Keratinocyte (primary cell): ENCODE data around the gene RPS8. TPM values are rescaled to one million over a fixed set of nuclear protein-coding genes. Genes with fewer than 3 reads are reported as not detected.

Experiments
- DNase-seq: peaks from one replicate; pipeline ENCODE4 v3.0.0-alpha.2; 2011; ENCODE audit warnings: low read depth, missing footprints, low spot score
- FAIRE-seq: peaks from 2 replicates; lab custom pipeline; 2011; peaks lifted over from hg19 to GRCh38; lab: Jason Lieb, UNC
- H2AFZ ChIP-seq: 2 replicates; pipeline ENCODE4 v1.6.0; 2012; ENCODE audit warnings: low read length, control low read depth, inconsistent platforms; ENCODE audit not compliant: control insufficient read depth
- H3K27ac ChIP-seq: 2 replicates; pipeline ENCODE4 v1.5.1; 2011; ENCODE audit warnings: low read length; ENCODE audit not compliant: control insufficient read depth, insufficient read depth
- H3K27me3 ChIP-seq: 3 replicates; pipeline ENCODE4 v1.6.0; 2011; ENCODE audit warnings: low read length; ENCODE audit not compliant: control insufficient read depth, insufficient read depth; ENCODE audit errors: extremely low read depth
- H3K36me3 ChIP-seq, 2 experiments: 2 replicates in 1 of 2; 3 replicates in 1 of 2; pipeline ENCODE4 v1.5.1; 2011; ENCODE audit warnings: low read length in 2 of 2, mild to moderate bottlenecking in 1 of 2; ENCODE audit not compliant: control insufficient read depth in 2 of 2, insufficient read depth in 2 of 2; ENCODE audit errors: extremely low read depth in 1 of 2
- H3K4me1 ChIP-seq: 3 replicates; pipeline ENCODE4 v1.5.1; 2011; ENCODE audit warnings: low read length; ENCODE audit not compliant: control insufficient read depth, insufficient read depth; ENCODE audit errors: extremely low read depth
- H3K4me2 ChIP-seq: 3 replicates; pipeline ENCODE4 v1.6.0; 2011; ENCODE audit warnings: low read depth, low read length; ENCODE audit not compliant: control insufficient read depth, insufficient read depth; ENCODE audit errors: extremely low read depth
- H3K4me3 ChIP-seq, 3 experiments: fragments of 200-600 bp in 1 of 3; sonication (generic) in 1 of 3; 2 replicates in 2 of 3; 3 replicates in 1 of 3; pipeline ENCODE4 v1.5.1; 2011 to 2016; ENCODE audit warnings: low read length in 3 of 3, mild to moderate bottlenecking in 3 of 3, control low read depth in 2 of 3, inconsistent platforms in 1 of 3, low read depth in 1 of 3, mixed read lengths in 1 of 3, mixed run types in 1 of 3, moderate library complexity in 1 of 3; ENCODE audit not compliant: control insufficient read depth in 2 of 3, insufficient read depth in 2 of 3; ENCODE audit errors: extremely low read depth in 1 of 3
- H3K79me2 ChIP-seq: 2 replicates; pipeline ENCODE4 v1.6.0; 2012; ENCODE audit warnings: low read length; ENCODE audit not compliant: control insufficient read depth, insufficient read depth
- H3K9ac ChIP-seq: 3 replicates; pipeline ENCODE4 v1.6.0; 2011; ENCODE audit warnings: low read length; ENCODE audit not compliant: control insufficient read depth, insufficient read depth; ENCODE audit errors: extremely low read depth
- H3K9me1 ChIP-seq: 3 replicates; pipeline ENCODE4 v1.6.0; 2011; ENCODE audit warnings: low read length; ENCODE audit not compliant: control insufficient read depth, insufficient read depth; ENCODE audit errors: extremely low read depth
- H3K9me3 ChIP-seq: 2 replicates; pipeline ENCODE4 v1.5.1; 2012; ENCODE audit warnings: low read depth, low read length; ENCODE audit not compliant: control insufficient read depth
- H4K20me1 ChIP-seq: 3 replicates; pipeline ENCODE4 v1.6.0; 2011; ENCODE audit warnings: low read length; ENCODE audit not compliant: control insufficient read depth, insufficient read depth; ENCODE audit errors: extremely low read depth
- EZH2 ChIP-seq: IDR thresholded peaks from one replicate; pipeline ENCODE4 v1.6.1; 2012; ENCODE audit warnings: inconsistent platforms, mild to moderate bottlenecking, low read length, moderate library complexity
- dilution Hi-C: fragments of 300-500 bp; cut with MboI; formaldehyde crosslinking; loops from one replicate; pipeline ENCODE4 v1.7.0; 2020; ENCODE audit warnings: low sequenced_read_pairs; ENCODE audit not compliant: extremely low pct_ligation_motif_present
- polyA plus RNA-seq, 5 experiments: library from polyadenylated mRNA; depleted of rRNA in 3 of 5; stranded (reverse) in 3 of 5; stranded (forward) in 1 of 5; unstranded in 1 of 5; fragments of >200 nt; gene quantifications; 1 replicate in 1 of 5; 2 replicates in 3 of 5; 3 replicates in 1 of 5; pipeline versions ENCODE4 v1.2.1 to v1.2.3, GENCODE V29; 2011 to 2012; ENCODE audit warnings: missing spikeins in 2 of 5, low read depth in 1 of 5, low replicate concordance in 1 of 5
- TF ChIP-seq, protein P1 (sequence below), 3 experiments: IDR thresholded peaks in 1 of 3; conservative IDR thresholded peaks in 1 of 3; optimal IDR thresholded peaks in 1 of 3; 2 replicates in 2 of 3; 3 replicates in 1 of 3; pipeline versions ENCODE3 to v1.5.1; 2011; ENCODE audit warnings: low read length in 3 of 3, mild to moderate bottlenecking in 3 of 3, moderate library complexity in 2 of 3, control low read depth in 1 of 3, inconsistent platforms in 1 of 3; ENCODE audit not compliant: insufficient read depth in 2 of 3; ENCODE audit errors: extremely low read depth in 1 of 3

RPS8 gene
- polyA plus RNA-seq, 1 donor (not counting 4 experiments of a cell fraction or from before 2014, with no cell fraction given) = 2,149 TPM

DNA sequence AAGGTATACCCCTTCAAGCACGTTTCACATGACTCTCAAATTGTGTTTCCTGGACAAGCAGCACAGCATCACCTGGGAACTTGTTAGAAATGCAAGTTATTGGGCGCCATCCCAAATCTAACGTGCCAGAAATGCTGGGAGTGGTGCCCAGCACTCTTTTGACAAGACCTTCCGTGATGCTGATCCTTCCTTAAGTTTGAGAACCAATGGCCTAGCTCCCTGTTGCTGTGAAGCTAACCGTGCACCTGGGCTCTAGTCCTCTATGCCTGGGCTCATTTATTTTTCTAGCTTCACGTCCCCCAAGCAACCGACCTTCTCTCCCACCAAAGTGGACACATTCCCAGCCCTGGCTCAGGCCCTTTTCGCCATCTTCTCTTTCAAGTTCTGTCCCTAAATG is 8.4 kb downstream of the RPS8 start:
- Histone ChIP-seq H3K36me3 (peaks cover 8 to 17% of the 10 kb centered on the region in 2 experiments), H3K27ac (no peak overlapping the region), H3K9me1 (peaks cover 2% of the 10 kb centered on the region), H3K4me3 (peak overlapping the region in 1 of 3 experiments; percentile 34), H3K79me2 (peaks cover under 1% of the 10 kb centered on the region), H3K27me3 (no peaks in the 10 kb centered on the region), H4K20me1 (peaks cover under 1% of the 10 kb centered on the region), H3K4me2 (peak overlapping the region; percentile 56), H3K4me1 (peaks cover 13% of the 10 kb centered on the region), H3K9ac (peak overlapping the region; percentile 3), H3K9me3 (no peaks in the 10 kb centered on the region), H2AFZ (peak overlapping the region; percentile 29)
- dilution Hi-C loops = no loop called here
- TF ChIP-seq, protein P1, sequence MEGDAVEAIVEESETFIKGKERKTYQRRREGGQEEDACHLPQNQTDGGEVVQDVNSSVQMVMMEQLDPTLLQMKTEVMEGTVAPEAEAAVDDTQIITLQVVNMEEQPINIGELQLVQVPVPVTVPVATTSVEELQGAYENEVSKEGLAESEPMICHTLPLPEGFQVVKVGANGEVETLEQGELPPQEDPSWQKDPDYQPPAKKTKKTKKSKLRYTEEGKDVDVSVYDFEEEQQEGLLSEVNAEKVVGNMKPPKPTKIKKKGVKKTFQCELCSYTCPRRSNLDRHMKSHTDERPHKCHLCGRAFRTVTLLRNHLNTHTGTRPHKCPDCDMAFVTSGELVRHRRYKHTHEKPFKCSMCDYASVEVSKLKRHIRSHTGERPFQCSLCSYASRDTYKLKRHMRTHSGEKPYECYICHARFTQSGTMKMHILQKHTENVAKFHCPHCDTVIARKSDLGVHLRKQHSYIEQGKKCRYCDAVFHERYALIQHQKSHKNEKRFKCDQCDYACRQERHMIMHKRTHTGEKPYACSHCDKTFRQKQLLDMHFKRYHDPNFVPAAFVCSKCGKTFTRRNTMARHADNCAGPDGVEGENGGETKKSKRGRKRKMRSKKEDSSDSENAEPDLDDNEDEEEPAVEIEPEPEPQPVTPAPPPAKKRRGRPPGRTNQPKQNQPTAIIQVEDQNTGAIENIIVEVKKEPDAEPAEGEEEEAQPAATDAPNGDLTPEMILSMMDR (optimal IDR thresholded peaks at IDR 0.05 in 1 of 3, IDR thresholded peaks at IDR 0.05 in 1 of 3, conservative IDR thresholded peaks at IDR 0.05 in 1 of 3; ENCODE audit: extremely low read depth in 1 of 3, insufficient read depth in 2 of 3, low read length in 3 of 3) = no peak
- TF ChIP-seq EZH2 = no peak
- FAIRE-seq (no peak), DNase-seq (no peak)

DNA sequence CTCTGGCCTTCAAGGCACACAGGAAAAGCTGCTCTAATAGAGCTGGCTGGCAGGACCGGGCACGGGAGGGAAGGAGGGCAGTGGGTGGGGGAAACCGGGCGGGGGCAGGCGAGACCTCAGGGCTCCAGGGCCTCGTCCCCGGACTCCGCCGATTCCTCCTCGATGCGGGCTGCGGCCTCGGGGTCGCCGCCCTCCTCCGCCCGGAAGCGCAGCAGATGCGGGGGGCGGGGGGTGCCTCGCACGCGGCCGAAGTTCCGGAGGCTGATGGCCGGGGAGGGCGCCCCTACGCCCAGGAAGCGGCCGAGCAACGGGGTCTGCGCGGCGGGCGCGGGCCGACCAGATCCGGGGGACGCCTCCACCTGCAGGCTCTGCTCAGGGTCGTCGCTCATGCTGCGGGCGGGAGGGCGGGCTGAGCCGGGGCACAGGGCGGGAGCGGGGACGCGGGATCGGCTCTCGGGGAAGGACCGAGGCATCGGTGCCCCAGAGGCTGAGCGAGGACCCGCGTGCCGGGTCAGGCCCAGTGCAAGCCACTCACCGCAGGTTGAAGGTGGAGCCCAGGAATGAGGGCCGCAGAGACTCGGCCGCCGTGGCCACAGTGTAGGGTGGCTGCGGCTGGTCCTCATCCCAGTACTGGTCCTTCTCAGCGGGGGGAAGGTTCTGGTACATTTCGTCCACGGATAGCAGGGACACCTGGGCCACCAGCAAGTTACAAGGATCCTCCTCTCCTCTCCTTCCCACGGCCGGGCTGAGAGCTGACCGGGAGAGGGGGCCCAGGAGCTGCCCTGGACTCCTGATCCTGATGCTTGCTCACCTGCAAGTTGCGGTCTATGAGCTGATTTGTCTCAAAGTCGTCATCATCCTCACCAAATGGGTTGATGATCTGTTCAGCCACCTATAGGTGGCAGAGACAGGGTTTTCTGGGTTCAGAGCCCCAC is 9.0 kb downstream of the RPS8 start:
- Histone ChIP-seq H3K4me1 (peaks cover 13% of the 10 kb centered on the region), H3K9me1 (peaks cover 2% of the 10 kb centered on the region), H3K27me3 (no peaks in the 10 kb centered on the region), H3K9ac (peak overlapping the region; percentile 3), H4K20me1 (no peaks in the 10 kb centered on the region), H3K36me3 (peaks cover 5 to 12% of the 10 kb centered on the region in 2 experiments), H3K79me2 (no peaks in the 10 kb centered on the region), H3K27ac (no peak overlapping the region), H3K9me3 (no peaks in the 10 kb centered on the region), H2AFZ (peak overlapping the region; percentile 29), H3K4me2 (peak overlapping the region; percentile 56), H3K4me3 (peak overlapping the region in 1 of 3 experiments; percentile 34)
- peak; percentile 37 for TF ChIP-seq EZH2
- TF ChIP-seq, protein P1 (optimal IDR thresholded peaks at IDR 0.05 in 1 of 3, IDR thresholded peaks at IDR 0.05 in 1 of 3, conservative IDR thresholded peaks at IDR 0.05 in 1 of 3; ENCODE audit: extremely low read depth in 1 of 3, insufficient read depth in 2 of 3, low read length in 3 of 3) = peak in 1 of 3 experiments; percentile 27
- dilution Hi-C loops = no loop called here
- no peak for FAIRE-seq
- DNase-seq = no peak
